Esophagus squamous epithelium (tissue), 4 donors: Measurements from ENCODE around the gene RNF208.

Source experiments
- POLR2A ChIP-seq, 4 donors: fragments of 450-650 bp; IDR thresholded peaks; one replicate each; pipeline ENCODE4 v1.6.1; 2017; ENCODE audit warnings: antibody characterized with exemption in 4 of 4, mild to moderate bottlenecking in 4 of 4, moderate library complexity in 3 of 4
- TF ChIP-seq, protein P1 (sequence below), 6 experiments: fragments of 450-650 bp in 4 of 6; fragments of 200-600 bp in 2 of 6; sonication (generic) in 2 of 6; IDR thresholded peaks; one replicate each; pipeline ENCODE4 v1.5.1; 2016 to 2019; ENCODE audit warnings: antibody characterized with exemption in 6 of 6, mild to moderate bottlenecking in 4 of 6, moderate library complexity in 4 of 6

DNA sequence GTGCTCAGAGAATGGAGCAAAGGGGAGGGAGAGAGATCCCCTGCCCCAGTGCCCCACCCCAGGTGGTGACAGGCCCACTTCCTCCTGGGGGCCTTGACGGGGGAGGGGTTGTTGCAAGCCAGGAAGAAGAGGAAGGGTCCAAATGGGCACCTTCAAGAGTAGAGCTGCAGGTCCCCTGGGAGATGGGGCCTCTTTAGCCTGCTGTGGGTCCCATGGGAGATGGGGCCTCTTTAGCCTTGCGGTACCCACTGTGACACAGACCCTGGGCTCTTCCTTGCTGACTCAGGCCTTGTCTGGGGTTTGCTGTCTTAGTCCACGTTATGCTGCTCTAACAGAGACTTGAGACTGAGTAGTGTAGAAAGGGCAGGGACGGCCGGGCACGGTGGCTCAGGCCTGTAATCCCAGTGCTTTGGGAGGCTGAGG, 45.9 kb upstream of the RNF208 start:
- TF ChIP-seq, protein P1, sequence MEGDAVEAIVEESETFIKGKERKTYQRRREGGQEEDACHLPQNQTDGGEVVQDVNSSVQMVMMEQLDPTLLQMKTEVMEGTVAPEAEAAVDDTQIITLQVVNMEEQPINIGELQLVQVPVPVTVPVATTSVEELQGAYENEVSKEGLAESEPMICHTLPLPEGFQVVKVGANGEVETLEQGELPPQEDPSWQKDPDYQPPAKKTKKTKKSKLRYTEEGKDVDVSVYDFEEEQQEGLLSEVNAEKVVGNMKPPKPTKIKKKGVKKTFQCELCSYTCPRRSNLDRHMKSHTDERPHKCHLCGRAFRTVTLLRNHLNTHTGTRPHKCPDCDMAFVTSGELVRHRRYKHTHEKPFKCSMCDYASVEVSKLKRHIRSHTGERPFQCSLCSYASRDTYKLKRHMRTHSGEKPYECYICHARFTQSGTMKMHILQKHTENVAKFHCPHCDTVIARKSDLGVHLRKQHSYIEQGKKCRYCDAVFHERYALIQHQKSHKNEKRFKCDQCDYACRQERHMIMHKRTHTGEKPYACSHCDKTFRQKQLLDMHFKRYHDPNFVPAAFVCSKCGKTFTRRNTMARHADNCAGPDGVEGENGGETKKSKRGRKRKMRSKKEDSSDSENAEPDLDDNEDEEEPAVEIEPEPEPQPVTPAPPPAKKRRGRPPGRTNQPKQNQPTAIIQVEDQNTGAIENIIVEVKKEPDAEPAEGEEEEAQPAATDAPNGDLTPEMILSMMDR (IDR thresholded peaks at IDR 0.05), result no peak
- TF ChIP-seq POLR2A (IDR thresholded peaks at IDR 0.05), result no peak
